ENCODE data around the gene GPR37L1.

GPR37L1 gene

DNA sequence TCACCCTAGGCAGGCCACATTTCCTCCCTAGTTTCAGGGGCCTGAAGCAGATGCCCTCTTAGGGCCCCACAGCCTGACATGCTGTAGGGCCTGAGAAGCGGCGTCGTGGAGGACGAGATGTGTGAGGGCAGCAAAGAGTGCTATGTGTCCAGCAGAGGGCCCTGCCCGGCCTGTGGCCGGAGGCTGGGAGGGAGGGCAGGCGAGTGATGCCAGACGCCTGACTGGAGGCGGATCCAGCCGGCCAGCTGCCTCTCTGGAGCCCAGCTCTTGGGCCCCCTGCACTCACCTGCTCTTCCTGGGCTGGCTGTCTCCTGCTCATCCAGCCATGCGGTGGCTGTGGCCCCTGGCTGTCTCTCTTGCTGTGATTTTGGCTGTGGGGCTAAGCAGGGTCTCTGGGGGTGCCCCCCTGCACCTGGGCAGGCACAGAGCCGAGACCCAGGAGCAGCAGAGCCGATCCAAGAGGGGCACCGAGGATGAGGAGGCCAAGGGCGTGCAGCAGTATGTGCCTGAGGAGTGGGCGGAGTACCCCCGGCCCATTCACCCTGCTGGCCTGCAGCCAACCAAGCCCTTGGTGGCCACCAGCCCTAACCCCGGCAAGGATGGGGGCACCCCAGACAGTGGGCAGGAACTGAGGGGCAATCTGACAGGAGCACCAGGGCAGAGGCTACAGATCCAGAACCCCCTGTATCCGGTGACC, at the start of gene GPR37L1:
Gene GPR37L1, plus strand, starts transcription at position 279 of the 697 bp plus-strand sequence. Its CDS starts 47 bp downstream, at position 326.
- DNase-seq = no peak

GRCh38 chr1:202073206-202073605, 49.5 kb upstream of the GPR37L1 start:
- no peak for DNase-seq

DNA sequence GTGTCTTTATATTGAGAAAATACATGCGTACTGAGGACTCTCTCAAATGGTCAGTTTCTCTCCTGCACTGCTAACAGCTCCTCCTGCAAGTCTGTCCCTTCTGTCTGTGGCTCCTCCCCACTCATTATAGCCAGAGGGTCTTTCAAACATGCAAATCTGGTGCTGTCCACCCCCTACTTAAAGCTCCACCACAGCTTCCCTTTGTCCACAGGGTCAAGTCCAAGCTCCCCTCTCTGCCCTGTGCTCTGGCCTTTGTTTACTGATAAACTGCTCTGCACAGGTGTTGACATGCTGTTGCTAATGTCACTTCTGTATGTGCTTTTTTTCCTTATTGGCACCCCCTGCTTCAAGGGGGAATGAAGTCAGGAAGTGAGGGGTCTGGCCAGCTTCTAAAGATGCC, 47.7 kb upstream of the GPR37L1 start:
- DNase-seq = no peak

- DNase-seq = no peak
Observed at GRCh38 chr1:202075389-202075788, 47.3 kb upstream of the GPR37L1 start.

DNA sequence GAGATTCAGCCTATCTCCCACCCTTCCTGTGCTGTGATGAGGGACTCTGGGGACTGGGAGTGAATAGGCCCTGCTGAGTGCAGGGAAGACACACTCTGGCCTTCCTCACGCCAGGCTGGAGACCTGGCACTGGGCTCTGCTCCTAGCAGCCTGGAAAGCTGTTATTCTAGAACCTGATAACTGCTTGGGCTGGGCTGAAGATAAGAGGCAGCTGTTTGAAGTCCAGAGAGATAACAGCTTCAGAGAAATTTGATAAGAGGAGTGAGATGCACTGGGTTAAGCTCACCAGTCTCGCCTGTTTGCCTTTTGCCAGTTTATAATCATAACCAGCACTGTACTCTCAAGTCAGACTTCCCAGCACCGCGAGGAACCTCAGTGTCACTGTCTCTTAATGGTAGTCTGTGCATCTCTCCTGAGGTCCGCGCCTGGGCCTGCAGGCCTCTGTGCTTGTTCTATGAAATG, 46.6 kb upstream of the GPR37L1 start:
- no peak for DNase-seq

- no peak for DNase-seq
Observed at GRCh38 chr1:202078241-202078640, 44.5 kb upstream of the GPR37L1 start.

GRCh38 chr1:202081992-202082391, 40.7 kb upstream of the GPR37L1 start:
- no peak for DNase-seq

GRCh38 chr1:202084791-202085681, 37.7 kb upstream of the GPR37L1 start:
- peak in 1 of 2 experiments; percentile 35 for DNase-seq

DNA sequence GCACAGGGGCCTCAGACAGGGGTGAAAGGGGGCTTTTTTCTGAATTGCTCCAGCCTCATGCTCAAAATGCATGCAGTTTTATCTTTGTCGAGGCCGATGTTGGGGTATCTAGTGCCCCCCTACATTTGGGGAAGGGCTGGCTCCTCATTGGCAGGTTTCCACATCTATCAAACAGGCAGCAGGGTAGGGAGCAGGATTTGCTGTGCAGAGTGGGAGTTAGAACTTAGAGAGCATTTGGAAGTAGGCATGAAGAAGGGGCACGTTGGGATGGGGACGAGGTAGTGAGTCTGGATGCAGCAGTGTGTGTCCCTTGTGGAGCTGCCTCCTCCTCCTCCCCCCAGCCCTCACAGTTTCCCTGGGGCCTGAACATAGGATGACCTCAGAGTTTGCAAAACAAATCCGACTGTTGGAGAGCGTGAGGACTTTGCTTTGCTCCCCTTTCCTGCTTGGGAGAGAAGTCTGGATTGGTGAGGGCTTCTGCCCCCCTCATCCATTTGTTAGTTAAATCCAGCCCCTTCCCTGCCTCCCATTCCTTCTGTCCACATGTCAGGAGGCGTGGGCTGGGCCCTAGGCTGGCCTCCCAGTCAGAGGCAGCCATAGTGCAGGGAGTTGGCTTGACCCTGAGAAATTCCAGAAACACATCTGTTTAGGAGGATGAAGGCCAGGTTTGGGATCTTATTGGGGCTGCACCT, 36.9 kb upstream of the GPR37L1 start:
- DNase-seq = no peak

- DNase-seq = no peak
Observed at GRCh38 chr1:202086579-202087350, 36.0 kb upstream of the GPR37L1 start.

GRCh38 chr1:202088206-202088605, 34.5 kb upstream of the GPR37L1 start:
- DNase-seq = no peak

DNA sequence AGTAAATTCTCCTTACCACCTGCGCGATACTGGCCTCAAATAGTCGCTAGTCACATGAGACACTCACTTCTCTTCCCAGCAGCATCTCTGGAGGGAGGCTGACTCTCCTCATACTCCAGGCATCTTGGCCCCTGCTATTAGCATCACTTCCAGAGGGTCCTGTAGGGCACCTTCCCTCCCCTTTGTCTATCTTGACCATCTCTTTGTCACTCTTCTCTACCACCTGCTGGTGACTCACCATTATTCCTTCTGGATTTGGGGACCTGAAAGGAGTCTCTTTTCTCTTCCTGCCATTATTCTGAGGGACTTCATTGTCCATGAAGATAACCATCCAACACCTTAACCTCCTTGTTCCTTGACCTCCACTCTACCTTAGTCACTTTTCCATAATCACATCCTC, 31.7 kb upstream of the GPR37L1 start:
- DNase-seq = no peak

- no peak for DNase-seq
Observed at GRCh38 chr1:202093858-202094257, 28.9 kb upstream of the GPR37L1 start.

DNA sequence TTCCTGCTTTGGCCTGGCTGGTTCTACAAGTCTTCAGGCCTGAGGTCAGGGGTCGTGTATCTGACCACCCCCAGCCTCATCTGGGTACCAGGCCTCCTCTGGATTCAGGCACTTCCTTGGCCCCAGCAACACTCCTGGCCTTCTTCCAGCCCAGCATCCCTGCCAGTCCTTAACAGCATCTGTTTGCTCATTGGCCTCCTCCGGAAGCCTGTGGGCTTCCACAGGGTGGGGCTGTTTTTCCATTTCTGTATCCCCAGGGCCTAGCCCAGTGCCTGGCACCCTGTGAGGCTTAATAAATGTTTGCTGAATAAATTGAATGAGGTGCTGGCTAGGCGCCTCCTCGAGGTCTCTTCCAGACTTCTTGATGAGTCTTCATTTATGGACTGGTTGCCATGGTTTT, 21.5 kb upstream of the GPR37L1 start:
- DNase-seq = no peak

- DNase-seq = no peak
Observed at GRCh38 chr1:202104073-202104472, 18.6 kb upstream of the GPR37L1 start.

DNA sequence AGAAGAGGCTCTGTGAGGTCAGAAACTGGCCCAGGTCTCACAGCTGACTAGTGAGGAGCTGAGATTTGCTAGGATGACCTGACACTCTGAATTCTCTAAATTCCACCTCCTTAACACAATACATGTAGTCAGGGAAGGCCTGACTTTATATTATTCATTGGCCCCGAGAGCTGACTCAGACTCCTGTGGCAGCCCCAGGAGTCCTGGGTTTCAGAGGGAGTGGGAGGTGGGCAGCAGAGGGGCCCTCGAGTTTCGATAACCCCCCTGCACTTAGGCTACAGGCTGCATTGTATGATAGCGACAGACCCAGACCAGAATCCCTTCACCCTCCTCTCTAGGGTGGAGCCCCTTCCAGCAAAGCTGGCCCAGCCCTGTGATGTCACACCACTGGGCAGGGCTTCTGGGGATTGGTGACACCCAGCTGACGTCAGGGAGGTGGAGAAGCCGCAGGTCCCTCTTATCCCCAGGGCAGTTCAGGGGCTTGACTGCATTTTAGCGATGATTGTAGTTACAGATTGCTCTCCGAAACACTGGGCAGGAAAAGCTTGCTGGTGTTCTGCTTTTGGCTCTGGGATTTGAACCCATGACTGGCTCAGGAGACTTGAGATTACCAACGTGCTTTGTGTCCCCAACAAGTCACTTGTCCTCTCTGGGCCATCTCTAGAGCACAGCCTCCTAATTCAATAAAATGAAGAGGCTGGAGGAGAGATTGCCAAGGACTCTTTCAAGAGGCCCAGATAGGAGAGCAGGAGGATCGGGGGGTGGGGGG, 17.0 kb upstream of the GPR37L1 start:
- no peak for DNase-seq

DNA sequence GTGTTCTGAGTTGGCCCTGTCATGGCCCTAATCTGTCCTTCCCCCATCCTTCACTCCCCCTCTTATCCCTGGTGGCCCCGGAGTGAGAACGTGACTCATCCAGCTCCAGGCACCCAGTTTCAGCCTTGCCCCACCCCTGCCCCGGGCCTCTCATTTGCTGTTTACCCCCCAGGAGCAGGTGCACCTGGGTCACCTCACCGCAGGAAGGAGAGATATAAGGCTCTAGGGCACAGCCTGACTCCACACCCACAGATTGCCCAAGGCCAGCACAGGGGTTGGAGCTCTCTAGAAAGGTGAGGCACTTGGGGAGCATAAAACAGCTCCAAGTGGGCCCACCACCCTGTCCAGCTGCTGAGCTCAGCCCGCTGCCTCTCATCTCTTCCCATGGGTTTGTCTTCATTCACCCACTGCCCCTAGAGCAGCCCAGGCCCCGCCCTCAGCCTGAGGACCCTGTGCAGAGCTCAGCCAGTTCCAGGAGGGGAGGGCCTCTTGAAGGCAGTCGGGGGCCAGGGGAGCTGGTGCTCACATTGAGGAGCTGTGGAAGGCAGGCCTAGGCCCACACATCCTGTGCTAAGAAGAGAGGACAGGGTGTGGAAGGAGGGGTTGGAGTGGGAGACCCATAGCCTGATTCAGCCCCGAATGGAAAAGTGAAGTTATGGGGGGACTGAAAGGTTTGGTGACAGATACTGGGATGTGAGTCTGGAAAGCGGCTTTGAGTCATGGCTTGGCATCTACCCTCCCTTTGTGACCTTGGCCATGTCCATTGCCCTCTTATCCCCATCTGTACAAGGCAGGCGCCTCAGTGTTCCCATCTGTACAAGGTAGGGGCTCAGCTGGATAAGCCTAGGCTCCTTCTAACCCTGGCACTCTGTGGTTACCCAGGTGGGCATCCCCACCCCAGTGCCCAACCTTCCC, 16.1 kb upstream of the GPR37L1 start:
- DNase-seq = no peak

GRCh38 chr1:202107321-202107761, 15.4 kb upstream of the GPR37L1 start:
- no peak for DNase-seq

- DNase-seq = no peak
Observed at GRCh38 chr1:202107801-202108731, 14.7 kb upstream of the GPR37L1 start.

Measured in NCI-H1930 (cell line).